Hepatocyte (in vitro differentiated cells): ENCODE measurements around the gene THSD4. TPM values are rescaled to one million over a fixed set of nuclear protein-coding genes. Genes with fewer than 3 reads are reported as not detected.

Source experiments
- DNase-seq: peaks from one replicate; pipeline ENCODE4 v3.0.0-alpha.2; 2016; ENCODE audit warnings: low spot score
- H2AFZ ChIP-seq: fragments of 200-600 bp; sonication (generic); 2 replicates; pipeline ENCODE4 v1.6.0; 2016; ENCODE audit warnings: antibody characterized with exemption, mild to moderate bottlenecking
- H3K27ac ChIP-seq: fragments of 200-600 bp; sonication (generic); 2 replicates; pipeline ENCODE4 v1.5.1; 2016; ENCODE audit warnings: mild to moderate bottlenecking
- H3K27me3 ChIP-seq: fragments of 200-600 bp; sonication (generic); 2 replicates; pipeline ENCODE4 v1.6.1; 2016
- H3K36me3 ChIP-seq: fragments of 200-600 bp; sonication (generic); replicated peaks from 2 replicates; pipeline ENCODE4 v1.5.1; 2016; ENCODE audit warnings: low read depth; ENCODE audit not compliant: insufficient read depth
- H3K4me1 ChIP-seq: fragments of 200-600 bp; sonication (generic); 2 replicates; pipeline ENCODE4 v1.5.1; 2016; ENCODE audit warnings: mild to moderate bottlenecking, moderate library complexity; ENCODE audit not compliant: insufficient read depth
- H3K4me2 ChIP-seq: fragments of 200-600 bp; sonication (generic); 2 replicates; pipeline ENCODE4 v1.6.0; 2016
- H3K4me3 ChIP-seq: fragments of 200-600 bp; sonication (generic); 2 replicates; pipeline ENCODE4 v1.5.1; 2016; ENCODE audit warnings: mild to moderate bottlenecking
- H3K79me2 ChIP-seq: fragments of 200-600 bp; sonication (generic); 2 replicates; pipeline ENCODE4 v1.6.0; 2017; ENCODE audit warnings: mild to moderate bottlenecking
- H3K9me2 ChIP-seq: fragments of 200-600 bp; sonication (generic); replicated peaks from 2 replicates; pipeline ENCODE4 v1.6.0; 2017; ENCODE audit warnings: mild to moderate bottlenecking; ENCODE audit not compliant: insufficient read depth
- H3K9me3 ChIP-seq: fragments of 200-600 bp; sonication (generic); 2 replicates; pipeline ENCODE4 v1.5.1; 2016; ENCODE audit warnings: low read depth, mild to moderate bottlenecking
- H4K20me1 ChIP-seq: fragments of 200-600 bp; sonication (generic); 2 replicates; pipeline ENCODE4 v1.6.0; 2016; ENCODE audit warnings: mild to moderate bottlenecking; ENCODE audit not compliant: insufficient read depth, poor library complexity, severe bottlenecking
- EZH2 ChIP-seq: fragments of 200-600 bp; sonication (generic); IDR thresholded peaks from 2 replicates; pipeline ENCODE4 v1.6.1; 2016; ENCODE audit warnings: antibody characterized with exemption, mild to moderate bottlenecking, borderline replicate concordance
- EZH2phosphoT487 ChIP-seq: fragments of 200-600 bp; sonication (generic); IDR thresholded peaks from one replicate; pipeline ENCODE4 v1.6.1; 2018; ENCODE audit warnings: antibody characterized with exemption, mild to moderate bottlenecking, low read depth, moderate library complexity; ENCODE audit not compliant: unreplicated experiment, severe bottlenecking
- WGBS: methylation state at CpG from one replicate; pipeline ENCODE4 v1.1.6; 2016; ENCODE audit warnings: low lambda C conversion rate; ENCODE audit errors: missing lambda C conversion rate; 5-methylcytosine and 5-hydroxymethylcytosine counted together
- polyA plus RNA-seq: library from polyadenylated mRNA; unstranded; fragments of >200 nt; fragmentation: Nextera tagmentation; extraction: Ambion mirVana; gene quantifications from 2 replicates; pipeline ENCODE4 v1.2.1, GENCODE V29; 2016
- total RNA-seq: library from RNA; depleted of rRNA; stranded (reverse); fragments of >200 nt; gene quantifications from 2 replicates; pipeline ENCODE4 v1.2.3, GENCODE V29; 2014
- TF ChIP-seq, protein P1 (sequence below): fragments of 200-600 bp; sonication (generic); IDR thresholded peaks from 2 replicates; pipeline ENCODE4 v1.5.1; 2016; ENCODE audit warnings: antibody characterized with exemption, mild to moderate bottlenecking; ENCODE audit not compliant: poor library complexity

Gene THSD4
- total and polyA plus RNA-seq, 2 experiments from 2014 or later = 4.3 to 7.0 TPM

DNA sequence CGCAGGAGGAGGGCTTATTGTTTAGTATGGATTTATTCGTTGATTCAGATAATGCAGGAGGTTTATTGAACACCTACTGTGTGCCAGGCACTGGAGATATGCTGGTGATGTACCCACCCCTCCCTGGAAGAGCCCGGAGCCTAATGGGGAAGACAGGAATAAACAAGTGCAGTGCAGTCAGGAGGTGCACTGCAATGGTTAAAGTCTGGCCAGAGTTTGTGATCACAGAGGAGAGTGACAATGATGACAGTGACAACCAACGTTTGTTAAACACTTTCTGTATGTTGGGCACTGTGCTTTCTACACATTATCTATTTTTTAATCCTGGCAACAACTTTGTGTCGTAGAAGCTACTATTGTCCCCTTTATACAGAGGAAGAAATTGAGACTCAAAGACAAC, 70.4 kb downstream of the THSD4 start:
- DNase-seq = no peak

DNA sequence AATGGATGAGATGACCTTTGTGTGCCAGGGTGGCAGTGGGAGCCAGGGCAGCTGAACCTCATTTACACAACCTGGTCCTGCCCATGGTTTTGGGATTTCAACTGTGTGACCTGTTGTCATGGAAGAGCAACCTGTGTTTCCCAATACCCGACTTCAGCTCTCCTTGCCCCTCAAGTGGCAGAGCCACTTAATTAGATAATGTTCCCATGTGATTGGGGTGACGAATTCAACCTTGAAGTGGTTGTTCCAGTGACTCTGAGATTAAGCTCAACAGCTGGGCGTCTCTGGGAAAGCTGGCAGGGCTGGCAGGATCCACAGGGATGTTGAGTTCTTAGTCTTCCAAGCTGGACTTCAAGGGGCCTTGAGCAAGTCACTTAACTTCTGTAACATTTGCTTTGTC, 71.0 kb downstream of the THSD4 start:
- H4K20me1 ChIP-seq = no peaks in the 10 kb centered on the region
- no peak overlapping the region for H2AFZ ChIP-seq
- TF ChIP-seq, protein P1, sequence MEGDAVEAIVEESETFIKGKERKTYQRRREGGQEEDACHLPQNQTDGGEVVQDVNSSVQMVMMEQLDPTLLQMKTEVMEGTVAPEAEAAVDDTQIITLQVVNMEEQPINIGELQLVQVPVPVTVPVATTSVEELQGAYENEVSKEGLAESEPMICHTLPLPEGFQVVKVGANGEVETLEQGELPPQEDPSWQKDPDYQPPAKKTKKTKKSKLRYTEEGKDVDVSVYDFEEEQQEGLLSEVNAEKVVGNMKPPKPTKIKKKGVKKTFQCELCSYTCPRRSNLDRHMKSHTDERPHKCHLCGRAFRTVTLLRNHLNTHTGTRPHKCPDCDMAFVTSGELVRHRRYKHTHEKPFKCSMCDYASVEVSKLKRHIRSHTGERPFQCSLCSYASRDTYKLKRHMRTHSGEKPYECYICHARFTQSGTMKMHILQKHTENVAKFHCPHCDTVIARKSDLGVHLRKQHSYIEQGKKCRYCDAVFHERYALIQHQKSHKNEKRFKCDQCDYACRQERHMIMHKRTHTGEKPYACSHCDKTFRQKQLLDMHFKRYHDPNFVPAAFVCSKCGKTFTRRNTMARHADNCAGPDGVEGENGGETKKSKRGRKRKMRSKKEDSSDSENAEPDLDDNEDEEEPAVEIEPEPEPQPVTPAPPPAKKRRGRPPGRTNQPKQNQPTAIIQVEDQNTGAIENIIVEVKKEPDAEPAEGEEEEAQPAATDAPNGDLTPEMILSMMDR = no peak
- no peak for TF ChIP-seq EZH2phosphoT487
- no peak for TF ChIP-seq EZH2
- no peaks in the 10 kb centered on the region for H3K4me1 ChIP-seq
- H3K27ac ChIP-seq = no peak overlapping the region
- DNase-seq = no peak
- no peaks in the 10 kb centered on the region for H3K27me3 ChIP-seq
- no peaks in the 10 kb centered on the region for H3K9me2 ChIP-seq
- H3K36me3 ChIP-seq = no peaks in the 10 kb centered on the region
- H3K79me2 ChIP-seq = no peaks in the 10 kb centered on the region
- 47% methylated on average over 3 of the region's 3 CpGs for WGBS
- no peak overlapping the region for H3K4me3 ChIP-seq
- H3K4me2 ChIP-seq = no peak overlapping the region
- no peaks in the 10 kb centered on the region for H3K9me3 ChIP-seq

More for the DNA sequence above, 70.4 kb downstream of the THSD4 start:
- Histone ChIP-seq H3K4me1 (no peaks in the 10 kb centered on the region), H3K9me2 (no peaks in the 10 kb centered on the region), H3K9me3 (no peaks in the 10 kb centered on the region), H3K4me3 (no peak overlapping the region), H3K36me3 (no peaks in the 10 kb centered on the region), H3K27ac (no peak overlapping the region), H4K20me1 (no peaks in the 10 kb centered on the region), H2AFZ (no peak overlapping the region), H3K27me3 (no peaks in the 10 kb centered on the region), H3K4me2 (no peak overlapping the region), H3K79me2 (no peaks in the 10 kb centered on the region)
- WGBS = 79% methylated on average over 5 of the region's 5 CpGs
- TF ChIP-seq EZH2phosphoT487 = no peak
- no peak for TF ChIP-seq EZH2
- TF ChIP-seq, protein P1 = no peak

DNA sequence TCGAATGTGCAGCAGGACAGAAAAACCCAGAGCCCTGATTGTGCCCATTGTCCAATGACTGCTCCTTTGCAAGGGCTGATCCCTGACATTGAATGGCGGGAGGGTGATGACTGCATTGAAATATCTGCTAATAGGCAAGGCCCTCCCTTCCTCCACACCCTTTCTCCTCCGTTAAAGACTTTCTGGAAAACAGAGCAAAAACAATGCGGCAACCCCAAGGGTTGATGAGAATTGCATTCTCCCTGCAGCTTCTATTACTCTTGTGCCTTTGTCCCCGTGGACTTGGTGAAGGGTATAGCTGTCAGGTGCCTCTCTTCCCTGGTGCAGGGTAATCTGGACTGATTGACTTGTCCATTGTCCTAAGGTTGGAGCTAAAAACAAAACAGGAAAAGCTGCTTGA, 71.8 kb downstream of the THSD4 start:
- H3K4me3 ChIP-seq = no peak overlapping the region
- H3K79me2 ChIP-seq = no peaks in the 10 kb centered on the region
- 84% methylated on average over 5 of the region's 5 CpGs for WGBS
- no peak overlapping the region for H2AFZ ChIP-seq
- no peaks in the 10 kb centered on the region for H3K4me1 ChIP-seq
- no peak overlapping the region for H3K4me2 ChIP-seq
- H3K9me3 ChIP-seq = no peaks in the 10 kb centered on the region
- H3K27ac ChIP-seq = no peak overlapping the region
- H3K36me3 ChIP-seq = no peaks in the 10 kb centered on the region
- no peaks in the 10 kb centered on the region for H4K20me1 ChIP-seq
- no peak for DNase-seq
- H3K27me3 ChIP-seq = no peaks in the 10 kb centered on the region
- no peaks in the 10 kb centered on the region for H3K9me2 ChIP-seq
- TF ChIP-seq EZH2phosphoT487 (no peak), EZH2 (no peak)
- TF ChIP-seq, protein P1 = no peak

DNA sequence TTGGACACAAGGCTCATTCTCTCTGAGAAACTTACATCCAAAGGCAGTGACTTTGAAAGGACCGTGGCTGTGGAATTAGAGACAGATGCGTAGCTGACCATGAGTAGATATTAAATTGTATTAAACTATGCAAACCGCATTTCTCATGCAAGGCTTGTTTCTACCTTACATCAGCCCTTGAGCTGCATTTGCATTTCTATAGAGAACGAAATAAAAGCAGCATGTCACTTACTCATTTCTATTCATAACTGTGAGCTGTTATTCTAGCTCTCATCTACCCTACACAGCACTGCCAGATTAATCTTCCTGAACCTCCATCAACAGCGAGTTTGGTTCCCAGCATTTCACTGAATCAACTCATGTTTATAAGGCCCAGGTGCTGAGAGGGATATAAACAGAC, 72.3 kb downstream of the THSD4 start:
- TF ChIP-seq EZH2 = no peak
- no peak for TF ChIP-seq EZH2phosphoT487
- TF ChIP-seq, protein P1 = no peak
- Histone ChIP-seq H3K4me2 (no peak overlapping the region), H3K79me2 (no peaks in the 10 kb centered on the region), H3K9me3 (no peaks in the 10 kb centered on the region), H3K4me1 (no peaks in the 10 kb centered on the region), H4K20me1 (no peaks in the 10 kb centered on the region), H3K9me2 (no peaks in the 10 kb centered on the region), H3K27ac (no peak overlapping the region), H3K36me3 (no peaks in the 10 kb centered on the region), H3K27me3 (no peaks in the 10 kb centered on the region), H3K4me3 (no peak overlapping the region), H2AFZ (no peak overlapping the region)
- DNase-seq = no peak
- WGBS = 89% methylated on average over 5 of the region's 5 CpGs
